ENCODE measurements around the gene TMEM143. TPM values are rescaled to one million over a fixed set of nuclear protein-coding genes. Genes with fewer than 3 reads are reported as not detected.
A peak's percentile ranks its signal among the peaks of the same experiment; 100 is the strongest.

The TMEM143 gene
- total RNA-seq, 1 experiment from 2014 or later, result 15.2 TPM

DNA sequence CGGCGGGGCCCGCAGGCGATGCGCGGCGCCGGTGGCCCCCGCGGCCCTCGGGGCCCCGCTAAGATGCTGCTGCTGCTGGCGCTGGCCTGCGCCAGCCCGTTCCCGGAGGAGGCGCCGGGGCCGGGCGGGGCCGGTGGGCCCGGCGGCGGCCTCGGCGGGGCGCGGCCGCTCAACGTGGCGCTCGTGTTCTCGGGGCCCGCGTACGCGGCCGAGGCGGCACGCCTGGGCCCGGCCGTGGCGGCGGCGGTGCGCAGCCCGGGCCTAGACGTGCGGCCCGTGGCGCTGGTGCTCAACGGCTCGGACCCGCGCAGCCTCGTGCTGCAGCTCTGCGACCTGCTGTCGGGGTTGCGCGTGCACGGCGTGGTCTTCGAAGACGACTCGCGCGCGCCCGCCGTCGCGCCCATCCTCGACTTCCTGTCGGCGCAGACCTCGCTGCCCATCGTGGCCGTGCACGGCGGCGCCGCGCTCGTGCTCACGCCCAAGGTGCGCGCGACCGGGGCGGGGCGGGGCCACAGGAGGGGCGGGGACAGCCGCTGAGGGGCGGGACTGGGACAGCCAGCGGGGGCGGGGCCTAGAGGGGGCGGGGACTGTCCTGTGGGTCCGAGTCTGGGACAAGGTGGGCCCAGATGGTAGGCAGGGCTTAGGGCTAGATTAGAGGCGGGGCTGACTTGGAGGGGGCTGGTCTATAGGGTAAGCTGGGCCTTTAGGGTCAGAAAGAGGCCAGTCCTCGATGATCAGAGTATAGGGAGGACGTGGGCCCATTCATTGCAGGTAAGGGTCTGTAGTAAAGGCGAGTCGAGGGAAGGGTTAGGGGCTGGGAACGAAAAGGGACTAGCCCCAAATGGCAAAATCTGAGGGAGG, 34.9 kb upstream of the TMEM143 start:
- H3K9ac ChIP-seq (ENCODE audit: extremely low read depth, insufficient read length, low read length), result peak overlapping the region; percentile 57
- H3K27ac ChIP-seq (ENCODE audit: insufficient read length, low read depth, low read length), result no peak overlapping the region
- H2BK5ac ChIP-seq (ENCODE audit: insufficient read length, low read length), result no peak overlapping the region
- no peak overlapping the region for H3T11ph ChIP-seq (ENCODE audit: low read length)
- DNase-seq, result peak; percentile 97
- H4K91ac ChIP-seq (ENCODE audit: insufficient read length, low read depth, low read length), result no peak overlapping the region
- Mint-ChIP-seq H3K4me1 (peaks cover 54 to 80% of the 10 kb centered on the region in 2 experiments), H3K27ac (peak overlapping the region; percentile 89 to 96 (median 96)), H3K36me3 (ENCODE audit: insufficient read depth in 1 of 3, low read depth in 3 of 3) (no peaks in the 10 kb centered on the region; a peak in 1 of 7 replicates), H3K9me3 (no peaks in the 10 kb centered on the region; a peak in 1 of 5 replicates), H3K27me3 (ENCODE audit: low read depth) (peaks cover 45% of the 10 kb centered on the region), H3K4me3 (peak overlapping the region; percentile 84 to 94)
- no CpG with 5 or more reads among the region's 104 CpGs for WGBS (ENCODE audit: extremely low coverage, insufficient read length, low lambda C conversion rate)
- TF ChIP-seq, protein P1, sequence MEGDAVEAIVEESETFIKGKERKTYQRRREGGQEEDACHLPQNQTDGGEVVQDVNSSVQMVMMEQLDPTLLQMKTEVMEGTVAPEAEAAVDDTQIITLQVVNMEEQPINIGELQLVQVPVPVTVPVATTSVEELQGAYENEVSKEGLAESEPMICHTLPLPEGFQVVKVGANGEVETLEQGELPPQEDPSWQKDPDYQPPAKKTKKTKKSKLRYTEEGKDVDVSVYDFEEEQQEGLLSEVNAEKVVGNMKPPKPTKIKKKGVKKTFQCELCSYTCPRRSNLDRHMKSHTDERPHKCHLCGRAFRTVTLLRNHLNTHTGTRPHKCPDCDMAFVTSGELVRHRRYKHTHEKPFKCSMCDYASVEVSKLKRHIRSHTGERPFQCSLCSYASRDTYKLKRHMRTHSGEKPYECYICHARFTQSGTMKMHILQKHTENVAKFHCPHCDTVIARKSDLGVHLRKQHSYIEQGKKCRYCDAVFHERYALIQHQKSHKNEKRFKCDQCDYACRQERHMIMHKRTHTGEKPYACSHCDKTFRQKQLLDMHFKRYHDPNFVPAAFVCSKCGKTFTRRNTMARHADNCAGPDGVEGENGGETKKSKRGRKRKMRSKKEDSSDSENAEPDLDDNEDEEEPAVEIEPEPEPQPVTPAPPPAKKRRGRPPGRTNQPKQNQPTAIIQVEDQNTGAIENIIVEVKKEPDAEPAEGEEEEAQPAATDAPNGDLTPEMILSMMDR (conservative IDR thresholded peaks at IDR 0.05), result no peak
- no peak overlapping the region for H3K56ac ChIP-seq (ENCODE audit: insufficient read length, low read depth, low read length)
- no peak overlapping the region for H3K4ac ChIP-seq (ENCODE audit: low read depth, low read length)
- H3K27me3 ChIP-seq (ENCODE audit: insufficient read depth, low read length), result peaks cover 8% of the 10 kb centered on the region; the same call in 1 of the 2 replicates
- no peak overlapping the region for H2BK20ac ChIP-seq (ENCODE audit: low read depth, low read length, poor library complexity, severe bottlenecking)
- no peaks in the 10 kb centered on the region for H4K20me1 ChIP-seq (ENCODE audit: control insufficient read depth, insufficient read depth, insufficient read length)
- H3K23ac ChIP-seq (ENCODE audit: insufficient read length, low read depth, low read length), result no peak overlapping the region
- H2BK15ac ChIP-seq (ENCODE audit: low read depth, low read length), result no peak overlapping the region; the same call in 1 of the 2 replicates
- H3K79me1 ChIP-seq (ENCODE audit: insufficient read depth, low read depth, low read length, poor library complexity, severe bottlenecking), result no peaks in the 10 kb centered on the region
- H2AK5ac ChIP-seq (ENCODE audit: insufficient read length, low read length), result no peak overlapping the region
- H3K4me1 ChIP-seq (ENCODE audit: insufficient read depth, low read length), result peaks cover 8% of the 10 kb centered on the region; the same call in 1 of the 2 replicates
- H2BK12ac ChIP-seq (ENCODE audit: insufficient read length, low read depth, low read length), result no peak overlapping the region
- no peak overlapping the region for H3K18ac ChIP-seq (ENCODE audit: insufficient read length, low read depth, low read length)
- no peak overlapping the region for H2BK120ac ChIP-seq (ENCODE audit: low read depth, low read length, poor library complexity, severe bottlenecking)
- H4K5ac ChIP-seq (ENCODE audit: insufficient read length, low read depth, low read length), result no peak overlapping the region
- peak overlapping the region; percentile 18 for H3K14ac ChIP-seq (ENCODE audit: insufficient read depth, low read length)
- H3K9me3 ChIP-seq (ENCODE audit: control insufficient read depth, low read depth, low read length), result no peaks in the 10 kb centered on the region
- H3K4me2 ChIP-seq (ENCODE audit: insufficient read depth, insufficient read length, low read length), result peak overlapping the region; percentile 98
- peaks cover 20% of the 10 kb centered on the region for H3K23me2 ChIP-seq (ENCODE audit: insufficient read length, low read depth, low read length, poor library complexity, severe bottlenecking)
- no peak overlapping the region for H2AFZ ChIP-seq (ENCODE audit: low read length)
- H3K79me2 ChIP-seq (ENCODE audit: insufficient read depth, low read length), result no peaks in the 10 kb centered on the region; the same call in 1 of the 2 replicates
- H4K8ac ChIP-seq (replicated peaks; ENCODE audit: insufficient read length, low read depth, low read length), result no peak overlapping the region
